Measurements from ENCODE around the gene GPR18.
"Not testable (repeated sequence)": the region's sequence is repeated elsewhere in the genome, so short reads cannot be mapped to it uniquely, and the experiment has no call there.

The GPR18 gene

DNA sequence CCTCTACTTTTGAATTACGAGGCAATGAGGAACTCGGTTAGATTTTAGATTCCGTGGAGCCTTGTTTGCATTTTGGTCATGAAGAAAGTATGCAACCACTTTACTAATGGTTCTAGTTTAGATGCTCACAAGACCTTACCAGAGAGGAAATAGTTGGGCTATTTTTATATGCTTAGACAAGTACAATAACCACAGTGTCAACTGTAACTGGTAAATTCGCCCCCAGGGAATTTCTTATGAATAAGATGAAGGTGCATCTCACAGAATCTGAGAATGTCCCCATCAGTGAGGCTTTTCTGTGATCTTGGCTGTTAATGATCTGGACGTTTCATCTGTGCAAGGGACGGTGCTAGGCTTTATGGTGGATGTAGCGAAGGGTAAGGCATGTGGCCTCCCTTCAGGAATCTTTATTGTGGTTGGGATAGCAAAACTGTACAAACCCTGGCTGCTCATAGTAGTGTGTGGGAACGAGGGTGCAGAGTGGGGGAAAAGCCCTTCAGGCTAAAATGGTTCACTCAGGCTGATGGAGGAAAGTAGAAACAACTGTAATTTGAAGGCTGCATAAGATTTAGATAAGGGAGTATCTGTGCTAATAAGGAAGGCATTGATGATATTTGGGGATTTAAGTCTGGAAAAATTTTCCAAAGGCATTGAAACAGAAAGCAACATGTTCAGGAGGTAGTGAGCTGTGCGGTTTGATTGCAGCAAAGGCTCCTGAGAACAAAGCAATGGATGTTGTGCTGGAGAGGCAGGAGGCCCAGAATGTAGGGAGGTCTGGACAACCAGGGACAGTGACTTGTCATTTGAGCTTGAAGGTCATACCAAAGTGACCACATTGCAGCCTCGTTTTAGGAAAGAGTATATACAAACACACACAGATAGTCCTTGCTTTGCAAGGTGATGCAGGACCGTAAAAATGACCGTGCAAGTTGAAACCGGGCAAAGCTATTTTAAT, 29.2 kb downstream of the GPR18 start:
- peak; percentile 99 for DNase-seq (ENCODE audit: low spot score)

DNA sequence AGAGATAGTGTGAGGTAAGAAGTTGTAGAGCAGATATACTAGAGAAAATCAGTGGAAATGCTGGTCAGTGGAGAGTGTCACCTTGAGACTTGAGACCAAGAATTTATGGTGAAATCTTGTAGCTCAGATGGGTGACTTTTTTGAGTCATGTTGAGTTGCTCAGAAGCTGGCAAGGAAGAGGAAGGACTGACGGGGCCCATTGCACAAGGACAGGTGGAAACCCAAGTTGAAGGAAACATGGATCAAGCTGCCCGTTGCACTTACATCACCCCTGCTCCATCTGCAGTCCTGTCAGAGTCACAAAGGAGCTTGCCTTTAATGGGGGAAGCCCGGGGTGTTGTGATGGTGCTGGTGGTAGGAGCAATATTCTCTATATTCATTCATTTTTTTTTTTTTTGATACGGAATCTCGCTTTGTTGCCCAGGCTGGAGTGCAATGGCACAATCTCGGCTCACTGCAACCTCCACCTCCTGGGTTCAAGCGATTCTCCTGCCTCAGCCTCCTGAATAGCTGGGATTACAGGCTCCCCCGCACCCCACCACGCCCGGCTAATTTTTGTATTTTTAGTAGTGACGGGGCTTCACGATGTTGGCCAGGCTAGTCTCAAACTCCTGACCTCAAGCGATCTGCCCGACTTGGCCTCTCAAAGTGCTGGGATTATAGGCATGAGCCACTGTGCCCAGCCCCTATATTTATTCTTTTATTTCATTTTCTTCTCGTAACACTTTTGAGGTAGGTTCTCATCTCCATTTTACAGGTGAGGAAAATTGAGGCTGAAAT, 30.1 kb downstream of the GPR18 start:
- DNase-seq (ENCODE audit: low spot score) = peak; percentile 71

DNA sequence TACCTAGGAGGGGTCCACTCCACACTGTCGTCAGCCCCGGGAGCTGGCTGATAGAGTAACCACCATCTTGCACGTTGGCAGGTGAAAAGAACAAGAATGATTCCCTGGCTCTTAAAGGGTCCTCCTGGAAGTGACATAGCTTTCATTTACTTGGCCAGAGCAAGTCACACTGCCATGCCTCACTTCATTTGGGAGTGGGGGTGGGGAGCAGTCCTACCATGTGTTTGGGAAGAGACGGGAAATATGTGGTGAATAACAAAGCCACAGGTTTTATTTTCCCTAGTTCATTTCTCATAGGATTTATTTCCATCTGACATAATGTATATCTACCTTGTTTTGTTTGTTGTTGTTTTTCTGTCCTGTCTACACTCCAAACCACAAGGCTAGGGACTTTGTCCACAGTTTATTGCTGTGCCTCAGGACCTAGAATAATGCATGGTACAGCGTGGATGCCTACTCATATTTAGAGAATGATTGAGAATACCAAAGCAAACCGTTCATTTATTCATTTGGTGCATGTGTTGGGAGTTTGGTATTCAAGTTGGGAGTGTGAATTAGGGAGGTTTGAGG, 30.8 kb downstream of the GPR18 start:
- no peak for DNase-seq (ENCODE audit: low spot score)

DNA sequence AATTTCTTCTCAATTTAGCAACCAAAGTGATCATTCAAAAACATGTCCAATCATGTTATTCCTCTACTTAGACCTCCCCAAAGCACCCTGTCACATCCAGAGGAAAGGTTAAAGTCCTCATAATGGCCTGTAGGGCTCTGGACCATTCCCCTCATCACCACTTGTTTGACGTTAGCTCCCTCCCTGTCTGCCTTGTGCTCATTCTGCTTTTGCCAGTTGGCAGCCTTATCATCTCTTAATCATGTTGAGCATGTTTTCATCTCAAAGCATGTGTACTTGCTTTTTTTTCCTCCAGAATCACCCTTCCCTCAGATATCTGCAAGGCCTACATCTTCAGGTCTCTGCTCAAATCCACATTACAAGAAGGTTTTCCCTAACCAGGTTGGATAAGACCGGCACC, 31.7 kb downstream of the GPR18 start:
- DNase-seq (ENCODE audit: low spot score) = no peak

DNA sequence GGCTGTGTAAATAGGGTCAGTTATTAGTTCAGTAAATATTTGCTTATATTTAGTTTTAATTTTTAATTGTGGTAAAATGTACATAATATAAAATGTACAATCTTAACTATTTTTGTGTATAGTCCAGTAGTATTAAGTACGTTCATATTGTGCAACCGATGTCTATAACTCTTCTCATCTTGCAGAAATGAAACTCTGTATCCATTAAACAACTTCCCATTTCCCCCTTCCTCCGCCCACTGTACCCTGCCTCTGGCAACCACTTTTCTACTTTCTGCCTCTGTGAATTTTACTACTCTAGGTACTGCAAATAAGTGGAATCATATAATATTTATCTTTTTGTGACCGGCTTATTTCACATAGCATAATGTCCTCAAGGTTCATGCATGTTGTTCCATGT, 33.1 kb downstream of the GPR18 start:
- peak; percentile 71 for DNase-seq (ENCODE audit: low spot score)

DNA sequence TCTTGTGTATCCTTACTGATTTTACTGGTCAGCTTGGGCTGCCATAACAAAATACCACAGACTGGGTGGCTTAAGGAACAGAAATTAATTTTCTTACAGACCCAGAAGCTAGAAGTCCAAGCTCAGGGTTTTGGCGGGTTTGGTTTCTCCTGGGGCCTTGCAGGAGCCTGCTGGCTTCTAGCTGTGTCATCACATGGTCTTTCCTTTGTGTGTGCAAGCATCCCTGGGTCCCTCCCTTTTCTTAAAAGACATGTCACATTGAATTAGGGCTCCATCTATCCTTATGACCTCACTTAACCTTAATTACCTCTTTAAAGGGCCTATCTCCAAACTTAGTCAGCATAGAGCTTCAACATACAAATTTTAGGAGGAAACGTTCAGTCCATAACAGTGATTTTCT, 34.2 kb downstream of the GPR18 start:
- DNase-seq (ENCODE audit: low spot score) = peak; percentile 55

DNA sequence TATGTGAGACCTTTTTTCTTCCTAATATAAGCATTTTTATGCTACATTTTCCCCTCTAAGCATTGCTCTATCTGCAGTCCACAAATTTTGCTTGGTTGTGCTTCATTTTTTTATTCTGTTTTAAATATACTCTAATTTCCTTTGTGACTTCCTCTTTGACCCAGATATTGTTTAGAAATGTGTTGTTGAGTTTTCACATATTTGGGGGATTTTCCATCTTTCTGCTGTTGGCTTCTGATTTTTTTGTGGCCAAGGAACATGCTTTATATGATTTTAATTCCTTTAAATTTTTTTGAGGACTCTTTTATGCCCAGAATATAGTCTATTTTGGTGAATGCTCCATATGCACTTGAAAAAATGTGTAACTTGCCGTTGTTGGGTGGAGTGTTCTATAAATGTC, 34.6 kb downstream of the GPR18 start:
- no peak for DNase-seq (ENCODE audit: low spot score)

DNA sequence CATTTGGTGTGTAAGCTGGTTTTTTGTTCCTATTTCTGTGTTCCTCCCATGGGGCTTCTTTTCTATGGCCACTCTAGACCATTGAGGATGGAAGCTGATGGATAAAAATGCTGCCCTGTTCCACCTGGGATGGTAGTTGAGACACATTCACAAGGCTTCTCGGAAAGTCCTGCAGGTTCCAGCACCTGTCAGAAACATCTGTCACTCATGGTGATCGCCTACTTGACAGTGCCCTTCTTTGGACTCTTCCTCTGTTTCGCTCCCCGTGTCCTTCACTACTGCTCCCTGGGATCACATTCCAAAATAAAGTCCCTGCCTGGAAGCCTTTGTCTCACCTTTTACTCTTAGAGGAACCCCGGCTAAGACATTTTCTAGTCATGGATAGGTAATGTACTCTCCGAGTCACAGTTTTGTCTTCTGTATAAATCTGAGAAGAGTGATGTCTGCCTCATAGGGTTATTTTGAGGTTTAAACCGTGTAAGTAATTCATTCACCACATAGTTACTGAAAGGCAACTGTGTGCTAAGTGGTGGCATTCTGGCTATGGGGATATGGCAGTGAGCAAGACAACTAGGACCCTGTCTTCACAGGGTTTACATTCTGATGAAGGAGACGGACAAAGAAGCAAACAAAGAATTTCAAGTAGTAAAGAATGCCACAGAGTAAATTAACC, 36.5 kb downstream of the GPR18 start:
- DNase-seq (ENCODE audit: low spot score) = no peak

DNA sequence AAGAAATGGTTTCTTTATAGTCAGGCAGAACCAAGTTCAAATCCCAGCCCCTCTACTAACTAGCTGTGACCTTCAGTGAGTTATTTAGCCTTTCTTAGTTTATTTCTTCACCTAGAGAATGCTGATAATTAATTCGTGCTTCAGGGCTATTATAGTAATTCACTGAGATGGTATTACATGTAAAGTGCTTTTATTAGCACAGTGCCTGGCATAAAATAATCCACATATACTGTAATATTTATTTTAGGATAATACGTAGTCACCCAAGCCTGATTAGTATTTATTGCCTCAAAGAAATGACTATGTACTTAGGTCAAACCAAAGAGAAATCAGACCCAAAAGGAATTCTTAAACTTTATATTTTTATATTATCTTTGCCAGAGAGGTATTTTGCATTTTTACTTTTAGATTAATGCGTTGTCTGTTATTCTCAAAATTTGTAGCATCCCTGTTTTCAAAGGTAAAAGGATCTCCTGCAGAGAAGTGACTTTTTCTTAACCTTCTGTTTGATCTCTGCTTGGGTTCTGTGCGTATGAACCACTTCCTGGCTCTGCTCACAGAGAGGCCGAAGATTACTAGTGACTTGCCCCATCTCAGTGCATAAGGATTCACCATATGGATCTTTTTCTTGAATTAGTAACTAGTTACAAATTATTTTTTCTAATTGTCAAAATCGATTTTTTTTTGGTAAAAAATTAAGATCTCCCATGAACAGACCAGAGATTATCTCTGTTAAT, 37.8 kb downstream of the GPR18 start:
- DNase-seq (ENCODE audit: low spot score) = peak; percentile 59

DNA sequence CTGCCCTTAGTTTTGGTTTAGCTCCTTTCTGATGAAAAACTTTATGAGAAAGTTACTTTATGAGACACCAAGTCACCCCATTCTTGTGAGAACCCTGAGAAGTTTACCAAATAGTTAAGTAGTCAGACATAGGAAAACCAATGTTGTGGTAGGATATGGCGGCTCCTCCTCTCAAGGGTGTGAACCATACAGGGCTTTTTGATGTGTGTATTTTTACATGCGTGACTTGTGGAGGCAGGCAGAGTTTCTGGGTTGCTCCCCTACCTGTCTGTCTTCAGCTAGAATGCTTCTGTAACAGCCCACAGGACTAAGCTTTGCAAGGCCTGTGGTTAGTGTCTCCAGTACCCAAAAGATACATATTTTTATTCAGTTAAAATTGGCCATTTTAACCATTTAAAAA, 39.2 kb downstream of the GPR18 start:
- no peak for DNase-seq (ENCODE audit: low spot score)

DNA sequence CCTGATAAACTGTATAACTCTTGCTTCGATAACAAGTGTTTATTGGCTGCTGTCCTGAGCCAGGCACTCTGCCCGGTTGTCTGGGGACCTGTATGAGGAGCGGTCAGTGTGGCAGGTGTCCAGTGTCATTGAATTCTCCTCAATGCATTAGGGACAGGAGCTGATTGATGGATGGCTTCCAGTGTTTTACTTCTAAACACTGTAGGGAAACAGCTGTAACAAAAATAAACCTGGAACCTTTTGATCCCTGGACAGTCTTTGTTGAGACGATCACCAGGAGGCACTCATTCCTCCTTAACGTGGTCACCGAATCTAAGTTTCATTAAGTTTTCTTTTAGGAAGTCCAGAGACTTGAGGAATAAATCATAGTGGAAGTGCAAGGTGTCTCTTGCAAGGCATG, 39.6 kb downstream of the GPR18 start:
- DNase-seq (ENCODE audit: low spot score) = no peak

DNA sequence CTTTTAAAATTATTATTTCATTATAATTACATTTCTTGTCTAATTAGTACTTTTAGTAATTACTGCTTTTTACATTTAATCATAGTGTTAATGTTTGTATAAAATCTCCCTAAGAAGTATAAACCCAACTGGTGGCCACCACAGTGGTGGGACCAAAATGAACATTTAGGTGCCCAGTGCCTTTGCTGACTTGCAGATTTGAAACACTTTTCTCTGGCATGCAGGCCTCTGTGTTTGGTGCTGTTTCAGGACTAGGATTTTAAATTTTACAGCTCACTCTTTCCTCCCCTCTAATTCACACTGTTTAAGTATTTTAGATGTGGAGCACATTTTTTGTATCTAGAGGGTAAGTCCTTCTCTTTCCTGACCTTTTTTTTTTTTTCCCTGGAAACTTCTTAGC, 40.1 kb downstream of the GPR18 start:
- DNase-seq (ENCODE audit: low spot score) = no peak

DNA sequence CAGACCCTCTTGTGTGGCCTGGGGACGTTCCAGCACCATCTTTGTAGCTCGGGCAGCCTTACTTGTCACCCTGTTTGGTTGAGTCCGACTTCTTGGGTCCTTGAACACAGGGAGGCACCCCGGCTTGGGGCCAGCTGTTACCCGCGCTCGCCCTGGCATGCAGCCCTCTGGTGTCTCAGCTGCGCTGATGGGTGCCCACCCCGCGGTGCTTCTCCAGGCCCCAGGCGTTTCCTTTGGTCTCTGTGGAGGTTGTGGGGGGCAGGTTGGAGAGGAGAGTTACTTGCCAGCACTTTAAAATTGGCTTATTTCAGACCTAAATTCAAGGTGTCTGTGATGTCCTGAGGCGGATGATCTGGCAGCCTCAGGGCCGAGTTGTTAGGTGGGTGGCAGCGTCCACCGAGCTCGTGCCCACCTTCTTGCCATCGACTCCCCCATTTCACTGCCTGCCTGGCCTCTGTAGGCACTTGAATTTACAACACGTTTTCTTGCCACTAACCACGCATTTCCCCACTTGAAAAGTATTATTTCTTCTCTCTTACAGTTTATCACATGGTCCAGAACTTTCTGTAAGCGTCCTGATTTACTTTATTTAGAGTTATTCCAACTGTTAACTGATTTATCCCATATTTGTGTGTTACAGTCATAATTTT, 40.6 kb downstream of the GPR18 start:
- no peak for DNase-seq (ENCODE audit: low spot score)

DNA sequence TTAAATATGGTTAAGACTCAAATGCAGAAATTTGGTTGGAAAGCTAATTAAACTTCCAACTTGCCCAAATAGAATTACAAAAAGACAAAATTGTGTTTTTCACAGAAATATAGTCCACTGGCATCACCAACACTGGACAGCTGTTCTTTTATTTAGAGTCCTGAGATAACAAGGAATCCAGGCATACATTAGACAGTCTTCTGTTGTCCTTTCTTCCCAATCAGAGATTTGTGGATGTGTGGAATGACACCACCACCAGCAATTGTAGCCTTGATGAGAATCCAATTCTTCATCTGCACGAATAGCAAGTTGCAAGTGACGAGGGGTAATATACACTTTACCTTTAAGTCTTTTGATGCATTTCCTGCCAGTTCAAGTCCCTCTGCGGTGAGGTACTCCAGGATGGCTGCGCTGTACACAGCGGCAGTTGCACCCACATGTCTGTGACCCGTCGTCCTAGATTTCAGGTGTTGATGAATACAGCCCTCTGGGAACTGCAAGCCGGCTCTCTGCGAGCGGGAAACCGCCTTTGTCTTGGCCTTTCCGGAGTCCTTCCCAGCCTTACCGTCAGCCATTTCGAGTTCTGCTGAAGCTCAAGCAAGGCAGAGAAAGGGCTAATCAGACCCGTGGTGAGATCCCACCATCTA, 42.9 kb downstream of the GPR18 start:
- DNase-seq (ENCODE audit: low spot score) = no peak

DNA sequence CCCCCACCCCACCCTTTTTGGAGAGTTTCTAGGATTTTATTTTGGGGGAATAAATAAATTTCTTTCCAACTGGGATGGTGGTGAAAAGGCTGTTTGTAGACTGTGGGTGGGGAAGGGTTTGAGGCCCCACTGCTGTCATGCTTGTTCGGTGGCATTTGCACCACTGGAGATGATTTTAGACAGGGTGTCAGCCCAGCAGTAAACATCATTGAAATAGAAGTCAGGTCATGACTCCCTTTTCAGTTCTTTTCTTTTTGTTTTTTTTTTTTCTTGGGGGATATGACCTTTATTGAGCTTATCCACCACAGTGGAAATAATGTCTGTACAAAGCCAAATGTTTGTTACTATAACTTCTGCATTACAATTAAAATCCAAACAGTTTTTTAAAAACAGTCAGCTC, 43.4 kb downstream of the GPR18 start:
- no peak for DNase-seq (ENCODE audit: low spot score)

DNA sequence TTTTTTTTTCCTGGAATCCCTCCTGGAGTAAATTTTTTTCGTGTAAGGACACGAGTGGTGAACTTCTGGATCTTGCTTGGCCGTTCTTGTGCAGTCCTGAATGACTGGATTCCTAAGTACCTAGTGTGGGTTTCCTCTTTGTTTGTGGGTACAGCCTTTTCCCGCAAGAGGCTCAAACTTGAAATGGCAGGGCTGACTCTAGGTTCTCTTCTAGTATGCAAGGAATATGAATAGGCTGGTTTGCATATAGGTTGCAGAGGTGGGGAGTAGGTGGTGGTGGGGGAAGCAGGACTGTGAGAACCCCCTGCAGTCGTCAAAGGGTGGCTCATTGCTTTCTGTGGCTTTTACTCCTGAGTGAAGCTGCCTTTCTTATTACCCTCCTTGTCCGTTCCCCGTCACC, 43.9 kb downstream of the GPR18 start:
- no peak for DNase-seq (ENCODE audit: low spot score)

DNA sequence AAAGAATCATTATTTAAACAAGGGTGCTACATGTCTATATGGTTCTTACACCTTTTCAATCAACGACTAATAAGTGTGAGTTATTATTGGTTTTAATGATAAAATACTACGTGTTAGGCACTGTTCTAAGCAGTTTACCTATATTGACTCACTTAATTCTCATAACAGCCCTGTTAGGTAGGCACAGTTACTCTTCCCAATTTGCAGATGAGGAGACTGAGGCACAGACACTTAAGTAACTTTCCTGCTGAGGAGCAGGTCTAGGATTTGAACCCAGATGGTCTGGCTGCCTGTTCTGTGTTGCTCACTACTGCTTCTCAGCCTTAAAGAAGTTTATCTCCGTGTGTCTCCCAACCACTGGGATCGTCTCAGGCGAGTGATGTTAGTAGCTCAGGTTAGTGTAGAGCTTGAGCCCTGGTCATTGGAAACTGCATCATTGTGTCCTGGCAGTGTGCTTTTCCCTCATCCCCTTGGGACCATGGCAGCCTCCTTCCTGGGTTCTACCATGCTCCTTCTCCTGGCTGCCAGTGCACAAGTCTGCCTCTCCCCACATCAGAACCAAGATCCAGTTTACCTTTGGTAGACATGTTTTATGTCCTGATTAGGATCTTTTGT, 46.7 kb downstream of the GPR18 start:
- no peak for DNase-seq (ENCODE audit: low spot score)

DNA sequence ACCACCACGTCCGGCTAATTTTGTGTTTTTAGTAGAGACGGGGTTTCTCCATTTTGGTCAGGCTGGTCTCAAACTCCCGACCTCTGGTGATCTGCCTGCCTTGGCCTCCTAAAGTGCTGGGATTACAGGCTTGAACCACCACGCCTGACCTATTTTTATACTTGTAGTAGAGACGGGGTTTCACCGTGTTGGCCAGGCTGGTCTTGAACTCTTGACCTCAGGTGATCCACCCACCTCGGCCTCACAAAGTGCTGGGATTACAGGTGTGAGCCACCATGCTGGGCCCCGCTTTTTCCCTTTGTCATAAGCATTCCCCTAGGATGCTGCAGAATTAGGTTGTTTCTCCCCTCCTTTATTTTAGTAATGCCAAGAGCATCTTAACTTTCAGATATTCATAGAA, 47.6 kb downstream of the GPR18 start:
- not testable (repeated sequence) for DNase-seq (ENCODE audit: low spot score)

DNA sequence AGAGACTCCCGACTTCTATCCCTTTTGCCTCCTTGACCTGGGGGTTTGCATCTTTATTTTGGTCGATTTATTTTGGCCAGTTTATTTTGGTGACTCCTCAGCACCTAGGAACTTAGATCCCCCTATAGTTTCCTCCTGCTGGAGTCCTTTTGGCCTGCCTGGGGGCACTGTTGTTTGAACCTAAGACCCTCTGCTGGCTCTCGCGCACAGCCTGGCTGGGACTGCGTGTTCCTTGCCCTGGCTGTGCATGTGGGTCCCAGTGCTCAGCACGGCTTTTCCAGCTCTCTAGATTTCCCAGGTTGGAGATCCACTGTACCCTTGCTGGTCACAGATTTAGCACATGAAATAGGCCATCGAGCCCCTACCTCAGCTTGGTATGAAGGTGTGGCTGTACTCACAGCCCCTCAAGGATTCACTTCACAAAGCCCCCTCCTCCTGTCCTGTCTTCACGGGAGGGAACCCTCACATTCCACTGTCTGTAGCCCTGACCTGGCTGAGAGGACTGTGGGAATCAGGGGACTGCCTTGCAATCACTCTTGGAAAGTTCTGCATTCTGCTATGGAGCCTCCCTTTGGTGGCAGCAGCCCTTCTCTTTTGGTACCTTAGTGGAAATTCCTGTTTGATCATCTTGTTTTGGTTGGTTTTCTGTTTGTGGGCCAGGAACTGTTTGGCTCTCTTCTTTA, 49.2 kb downstream of the GPR18 start:
- no peak for DNase-seq (ENCODE audit: low spot score)

DNA sequence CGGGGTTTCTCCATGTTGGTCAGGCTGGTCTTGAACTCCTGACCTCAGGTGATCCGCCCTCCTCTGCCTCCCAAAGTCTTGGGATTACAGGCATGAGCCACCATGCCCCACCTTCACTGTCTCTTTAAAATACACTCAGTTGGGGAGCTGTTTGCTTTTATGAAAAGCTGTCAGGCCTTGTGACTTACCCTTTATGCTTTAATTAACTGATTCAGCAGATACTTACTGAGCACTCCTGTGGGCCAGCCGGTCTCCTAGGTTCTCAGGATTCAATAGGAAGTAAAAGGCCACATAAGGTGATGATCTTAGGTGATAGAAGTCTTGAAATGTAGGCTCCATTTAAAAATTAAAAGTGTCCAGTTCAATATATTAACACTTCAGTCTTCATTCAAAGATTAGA, 50.0 kb downstream of the GPR18 start:
- no peak for DNase-seq (ENCODE audit: low spot score)
